T-helper 9 cell (primary cell): ENCODE data around the gene ELFN2.

Source experiments
- DNase-seq: peaks from one replicate; pipeline ENCODE4 v3.0.0-alpha.2; 2020

Gene ELFN2

GRCh38 chr22:37379722-37380121 lies 47.6 kb downstream of the ELFN2 start:
- DNase-seq = no peak

- DNase-seq = no peak
Measured at GRCh38 chr22:37379085-37379484, 48.2 kb downstream of the ELFN2 start.

- no peak for DNase-seq
Measured at GRCh38 chr22:37378642-37379058, 48.6 kb downstream of the ELFN2 start.

GRCh38 chr22:37377927-37378326 lies 49.4 kb downstream of the ELFN2 start:
- DNase-seq = no peak

GRCh38 chr22:37377138-37377537 lies 50.1 kb downstream of the ELFN2 start:
- no peak for DNase-seq

- no peak for DNase-seq
Measured at GRCh38 chr22:37376643-37377042, 50.6 kb downstream of the ELFN2 start.

GRCh38 chr22:37375801-37376200 lies 51.5 kb downstream of the ELFN2 start:
- no peak for DNase-seq

GRCh38 chr22:37374571-37374970 lies 52.7 kb downstream of the ELFN2 start:
- DNase-seq = no peak

GRCh38 chr22:37373451-37373850 lies 53.8 kb downstream of the ELFN2 start:
- DNase-seq = no peak

- DNase-seq = no peak
Measured at GRCh38 chr22:37371911-37372310, 55.4 kb downstream of the ELFN2 start.

- no peak for DNase-seq
Measured at GRCh38 chr22:37371491-37371890, 55.8 kb downstream of the ELFN2 start.

GRCh38 chr22:37370306-37370979 lies 56.8 kb downstream of the ELFN2 start:
- DNase-seq = no peak

GRCh38 chr22:37369483-37369882 lies 57.8 kb downstream of the ELFN2 start:
- DNase-seq = no peak

- DNase-seq = no peak
Measured at GRCh38 chr22:37368058-37368457, 59.2 kb downstream of the ELFN2 start.

- DNase-seq = no peak
Measured at GRCh38 chr22:37366601-37367000, 60.7 kb downstream of the ELFN2 start.

- no peak for DNase-seq
Measured at GRCh38 chr22:37365950-37366349, 61.3 kb downstream of the ELFN2 start.

GRCh38 chr22:37363261-37363992 lies 63.9 kb downstream of the ELFN2 start:
- DNase-seq = no peak

GRCh38 chr22:37362621-37363020 lies 64.7 kb downstream of the ELFN2 start:
- DNase-seq = no peak

- DNase-seq = no peak
Measured at GRCh38 chr22:37358917-37359316, 68.4 kb downstream of the ELFN2 start.

- no peak for DNase-seq
Measured at GRCh38 chr22:37358386-37358785, 68.9 kb downstream of the ELFN2 start.

GRCh38 chr22:37357446-37358075 lies 69.7 kb downstream of the ELFN2 start:
- DNase-seq = no peak

GRCh38 chr22:37356922-37357321 lies 70.4 kb downstream of the ELFN2 start:
- DNase-seq = no peak

GRCh38 chr22:37355174-37355573 lies 72.1 kb downstream of the ELFN2 start:
- DNase-seq = no peak

- DNase-seq = no peak
Measured at GRCh38 chr22:37354670-37355069, 72.6 kb downstream of the ELFN2 start.
